Measurements from ENCODE around the gene ESR1. TPM values are rescaled to one million over a fixed set of nuclear protein-coding genes. Genes with fewer than 3 reads are reported as not detected.

Gene ESR1
- total and polyA plus RNA-seq, 9 of the 15 experiments (the other 6 are each of a cell fraction or from before 2014, with no cell fraction given): 0.03 to 0.27 (median 0.08) TPM; not detected in 1

DNA sequence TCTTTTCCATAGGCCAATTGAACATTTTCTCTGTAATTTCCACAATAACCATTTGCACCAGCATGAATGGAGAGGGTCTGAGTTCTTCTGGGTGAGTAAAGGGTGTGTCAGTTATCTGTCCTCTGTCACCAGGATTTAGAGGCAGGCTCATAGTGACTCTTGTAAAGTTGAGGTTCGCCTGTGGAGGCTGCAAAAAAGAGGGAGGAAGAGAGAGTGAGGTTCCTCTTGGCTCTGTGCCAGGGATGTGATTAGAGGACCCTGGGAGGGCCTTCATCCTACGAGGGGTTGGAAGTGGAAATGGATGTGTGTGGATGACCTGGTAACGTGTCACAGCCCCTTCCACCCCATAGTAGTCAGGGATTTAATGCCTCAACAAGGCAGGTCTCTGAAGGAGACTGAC, 242.0 kb downstream of the ESR1 start:
- in situ Hi-C loops (cut with MboI): no loop called here
- Histone ChIP-seq H3K79me2 (ENCODE audit: control insufficient read depth, insufficient read depth, low read length) (no peaks in the 10 kb centered on the region), H2AFZ (ENCODE audit: low read depth, low read length) (no peak overlapping the region), H3K4me3 (no peak overlapping the region), H3K4me1 (replicated peaks in 1 of 2; ENCODE audit: control insufficient read depth in 2 of 2, insufficient read depth in 2 of 2, low read length in 2 of 2) (no peaks in the 10 kb centered on the region), H3K9me3 (replicated peaks; ENCODE audit: control insufficient read depth, insufficient read depth, low read depth, low read length) (no peaks in the 10 kb centered on the region), H4K20me1 (replicated peaks; ENCODE audit: control insufficient read depth, insufficient read depth, low read length) (no peaks in the 10 kb centered on the region), H3K9ac (ENCODE audit: insufficient read depth in 1 of 2, low read depth in 2 of 2, low read length in 2 of 2) (no peak overlapping the region), H3K27ac (ENCODE audit: extremely low read depth, low read depth, low read length) (no peak overlapping the region), H3K36me3 (ENCODE audit: control insufficient read depth, insufficient read depth, low read length) (no peaks in the 10 kb centered on the region), H3K9me1 (ENCODE audit: control insufficient read depth, insufficient read depth, low read length) (no peaks in the 10 kb centered on the region), H3K27me3 (ENCODE audit: control insufficient read depth in 2 of 2, insufficient read depth in 2 of 2, low read length in 2 of 2) (no peaks in the 10 kb centered on the region), H3K4me2 (ENCODE audit: insufficient read depth, low read length) (no peak overlapping the region)
- ATAC-seq: no peak
- ChIA-PET POLR2A (no interaction called here), CTCF (ENCODE audit: low intra/inter-chr PET ratio) (no interaction called here)
- TF ChIP-seq CC2D1A (IDR thresholded peaks at IDR 0.05) (no peak), FOXK2 (conservative IDR thresholded peaks at IDR 0.05 in 1 of 2, IDR thresholded peaks at IDR 0.05 in 1 of 2; ENCODE audit: low read depth in 2 of 2) (no peak), KDM2B (CRISPR knock-in tag; IDR thresholded peaks at IDR 0.05) (no peak), ZNF184 (CRISPR knock-in tag; IDR thresholded peaks at IDR 0.05) (no peak), GATAD2B (IDR thresholded peaks at IDR 0.05; ENCODE audit: borderline replicate concordance) (no peak), ESRRB (CRISPR knock-in tag; IDR thresholded peaks at IDR 0.05; ENCODE audit: borderline replicate concordance) (no peak), ZNF668 (CRISPR knock-in tag; IDR thresholded peaks at IDR 0.05) (no peak), GTF2F1 (IDR thresholded peaks at IDR 0.05; ENCODE audit: low read depth, low read length) (no peak), RBM34 (IDR thresholded peaks at IDR 0.05; ENCODE audit: borderline replicate concordance, insufficient read depth, low read length) (no peak), U2AF2 (optimal IDR thresholded peaks at IDR 0.05; ENCODE audit: low read depth, low read length) (no peak), NFIC (IDR thresholded peaks at IDR 0.05) (peak; percentile 89), DACH1 (IDR thresholded peaks at IDR 0.05; ENCODE audit: partially characterized antibody) (no peak), NFIX (CRISPR knock-in tag; IDR thresholded peaks at IDR 0.05; ENCODE audit: low read depth) (peak; percentile 65)
- TF ChIP-seq, protein P1, sequence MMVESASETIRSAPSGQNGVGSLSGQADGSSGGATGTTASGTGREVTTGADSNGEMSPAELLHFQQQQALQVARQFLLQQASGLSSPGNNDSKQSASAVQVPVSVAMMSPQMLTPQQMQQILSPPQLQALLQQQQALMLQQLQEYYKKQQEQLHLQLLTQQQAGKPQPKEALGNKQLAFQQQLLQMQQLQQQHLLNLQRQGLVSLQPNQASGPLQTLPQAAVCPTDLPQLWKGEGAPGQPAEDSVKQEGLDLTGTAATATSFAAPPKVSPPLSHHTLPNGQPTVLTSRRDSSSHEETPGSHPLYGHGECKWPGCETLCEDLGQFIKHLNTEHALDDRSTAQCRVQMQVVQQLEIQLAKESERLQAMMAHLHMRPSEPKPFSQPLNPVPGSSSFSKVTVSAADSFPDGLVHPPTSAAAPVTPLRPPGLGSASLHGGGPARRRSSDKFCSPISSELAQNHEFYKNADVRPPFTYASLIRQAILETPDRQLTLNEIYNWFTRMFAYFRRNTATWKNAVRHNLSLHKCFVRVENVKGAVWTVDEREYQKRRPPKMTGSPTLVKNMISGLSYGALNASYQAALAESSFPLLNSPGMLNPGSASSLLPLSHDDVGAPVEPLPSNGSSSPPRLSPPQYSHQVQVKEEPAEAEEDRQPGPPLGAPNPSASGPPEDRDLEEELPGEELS (CRISPR knock-in tag; IDR thresholded peaks at IDR 0.05; ENCODE audit: borderline replicate concordance): no peak
- WGBS (ENCODE audit: insufficient coverage, low coverage, missing lambda C conversion rate): 0% methylated on average over 3 of the region's 3 CpGs
- no peak for DNase-seq (ENCODE audit: extremely low read depth in 1 of 4, low spot score in 3 of 4)
- no TSS peak for BruUV-seq (replicated peaks)
- intact Hi-C loops (cut with micrococcal nuclease): no loop called here
- FAIRE-seq: no peak
